OCI-LY7 (cell line): ENCODE data around the gene EPB41L1.

ENCODE experiments used
- CTCF ChIP-seq: fragments of 200-600 bp; sonication (generic); conservative IDR thresholded peaks from 2 replicates; pipeline ENCODE4 v1.5.1; 2014; ENCODE audit warnings: mild to moderate bottlenecking, antibody characterized with exemption, low read length, moderate library complexity, mixed read lengths
- EZH2phosphoT487 ChIP-seq: fragments of 200-600 bp; sonication (generic); IDR thresholded peaks from 2 replicates; pipeline ENCODE4 v1.6.1; 2018; ENCODE audit warnings: low read depth, borderline replicate concordance, mild to moderate bottlenecking, mixed run types, antibody characterized with exemption, low read length, moderate library complexity, mixed read lengths

- TF ChIP-seq CTCF = no peak
- TF ChIP-seq EZH2phosphoT487 = no peak
These were observed 48.8 kb upstream of the EPB41L1 start for GRCh38 chr20:36105711-36106226.
